Stomach (tissue), 9 donors: ENCODE data around the gene TXNDC11. TPM values are rescaled to one million over a fixed set of nuclear protein-coding genes. Genes with fewer than 3 reads are reported as not detected.
A peak's percentile ranks its signal among the peaks of the same experiment; 100 is the strongest.

ENCODE experiments used
- DNase-seq, 2 donors: peaks; one replicate each; pipeline versions ENCODE4 v3.0.0 to v3.0.0-alpha.2; 2013 to 2019
- H3K27ac ChIP-seq, 5 donors: fragments of 200-600 bp in 4 of 5; sonication (generic) in 4 of 5; one replicate each; pipeline ENCODE4 v1.5.1; 2013 to 2019; ENCODE audit warnings: mild to moderate bottlenecking in 1 of 5, moderate library complexity in 1 of 5
- H3K27me3 ChIP-seq, 3 donors: fragments of 200-600 bp; sonication (generic); one replicate each; pipeline ENCODE4 v1.5.1; 2017 to 2019; ENCODE audit warnings: mixed run types in 1 of 3
- H3K36me3 ChIP-seq, 4 donors: fragments of 200-600 bp; sonication (generic); 1 replicate in 3 of 4; 2 replicates in 1 of 4; pipeline ENCODE4 v1.5.1; 2016 to 2019
- H3K4me1 ChIP-seq, 4 donors: fragments of 200-600 bp; sonication (generic); one replicate each; pipeline ENCODE4 v1.5.1; 2016 to 2019
- H3K4me3 ChIP-seq, 4 donors: fragments of 200-600 bp; sonication (generic) in 3 of 4; one replicate each; pipeline ENCODE4 v1.5.1; 2016 to 2019; ENCODE audit warnings: mild to moderate bottlenecking in 1 of 4
- H3K9me3 ChIP-seq, 4 donors: fragments of 200-600 bp; sonication (generic); one replicate each; pipeline ENCODE4 v1.5.1; 2016 to 2019
- EP300 ChIP-seq: sonication (generic); formaldehyde crosslinking; IDR thresholded peaks from one replicate; pipeline ENCODE4 v1.6.1; 2017; ENCODE audit warnings: antibody characterized with exemption
- POLR2A ChIP-seq, 4 donors: fragments of 450-650 bp; IDR thresholded peaks; one replicate each; pipeline ENCODE4 v1.6.1; 2016; ENCODE audit warnings: antibody characterized with exemption in 4 of 4, control low read depth in 2 of 4, mild to moderate bottlenecking in 1 of 4, moderate library complexity in 1 of 4
- POLR2AphosphoS5 ChIP-seq, 3 donors: sonication (generic); formaldehyde crosslinking; IDR thresholded peaks; one replicate each; pipeline ENCODE4 v1.6.1; 2016; ENCODE audit warnings: antibody characterized with exemption in 3 of 3
- WGBS, 5 donors: extraction: QIAGEN DNeasy Blood & Tissue Kit in 3 of 5; methylation state at CpG; one replicate each; pipeline versions ENCODE4 v1.1.5 to v1.1.7; 2013 to 2018; 5-methylcytosine and 5-hydroxymethylcytosine counted together
- intact Hi-C: fragments of 100-400 bp; cut with DNase I; formaldehyde crosslinking; loops from one replicate; pipeline ENCODE4 v1.15.1; 2023; ENCODE audit warnings: low total_unique reads
- polyA plus RNA-seq, 3 donors: library from polyadenylated mRNA; stranded (reverse); fragments of 200-250 nt; gene quantifications; one replicate each; pipeline ENCODE4 v1.2.3, GENCODE V29; 2013
- total RNA-seq, 5 donors: library from RNA; depleted of rRNA; stranded (reverse); fragments of >200 nt; gene quantifications; one replicate each; pipeline versions ENCODE4 v1.1.0 to v1.2.3, GENCODE V29; 2014 to 2016
- TF ChIP-seq, protein P1 (sequence below), 7 experiments: fragments of 450-650 bp in 4 of 7; fragments of 200-600 bp in 3 of 7; sonication (generic) in 3 of 7; IDR thresholded peaks; one replicate each; pipeline ENCODE4 v1.5.1; 2016 to 2019; ENCODE audit warnings: antibody characterized with exemption in 7 of 7, control low read depth in 2 of 7, mild to moderate bottlenecking in 1 of 7
- donor health status: healthy with polysubstance abuse.
- donor health status: Bipolar disorder and iron deficiency.
- donor health status: healthy.

Gene TXNDC11
- total and polyA plus RNA-seq, 8 donors = 24.1 to 72.9 (median 42.1) TPM

GRCh38 chr16:11727796-11728543 is 14.7 kb downstream of the TXNDC11 start:
- Histone ChIP-seq H3K4me3 (no peak overlapping the region), H3K27ac (peak overlapping the region in 3 of 5 donors; percentile 34 to 76 (median 74)), H3K4me1 (peaks cover 45 to 97% (median 83%) of the 10 kb centered on the region in 4 donors), H3K36me3 (peaks cover 44 to 90% (median 81%) of the 10 kb centered on the region in 4 donors), H3K9me3 (no peaks in the 10 kb centered on the region), H3K27me3 (no peaks in the 10 kb centered on the region)
- intact Hi-C loops = no loop called here
- 69 to 83% (median 80%) methylated on average over 4 of the region's 4 CpGs for WGBS, 5 donors
- no peak for DNase-seq
- TF ChIP-seq, protein P1, sequence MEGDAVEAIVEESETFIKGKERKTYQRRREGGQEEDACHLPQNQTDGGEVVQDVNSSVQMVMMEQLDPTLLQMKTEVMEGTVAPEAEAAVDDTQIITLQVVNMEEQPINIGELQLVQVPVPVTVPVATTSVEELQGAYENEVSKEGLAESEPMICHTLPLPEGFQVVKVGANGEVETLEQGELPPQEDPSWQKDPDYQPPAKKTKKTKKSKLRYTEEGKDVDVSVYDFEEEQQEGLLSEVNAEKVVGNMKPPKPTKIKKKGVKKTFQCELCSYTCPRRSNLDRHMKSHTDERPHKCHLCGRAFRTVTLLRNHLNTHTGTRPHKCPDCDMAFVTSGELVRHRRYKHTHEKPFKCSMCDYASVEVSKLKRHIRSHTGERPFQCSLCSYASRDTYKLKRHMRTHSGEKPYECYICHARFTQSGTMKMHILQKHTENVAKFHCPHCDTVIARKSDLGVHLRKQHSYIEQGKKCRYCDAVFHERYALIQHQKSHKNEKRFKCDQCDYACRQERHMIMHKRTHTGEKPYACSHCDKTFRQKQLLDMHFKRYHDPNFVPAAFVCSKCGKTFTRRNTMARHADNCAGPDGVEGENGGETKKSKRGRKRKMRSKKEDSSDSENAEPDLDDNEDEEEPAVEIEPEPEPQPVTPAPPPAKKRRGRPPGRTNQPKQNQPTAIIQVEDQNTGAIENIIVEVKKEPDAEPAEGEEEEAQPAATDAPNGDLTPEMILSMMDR (IDR thresholded peaks at IDR 0.05) = no peak
- TF ChIP-seq POLR2A (IDR thresholded peaks at IDR 0.05) = no peak
- no peak for TF ChIP-seq POLR2AphosphoS5 (IDR thresholded peaks at IDR 0.05)
- no peak for TF ChIP-seq EP300

DNA sequence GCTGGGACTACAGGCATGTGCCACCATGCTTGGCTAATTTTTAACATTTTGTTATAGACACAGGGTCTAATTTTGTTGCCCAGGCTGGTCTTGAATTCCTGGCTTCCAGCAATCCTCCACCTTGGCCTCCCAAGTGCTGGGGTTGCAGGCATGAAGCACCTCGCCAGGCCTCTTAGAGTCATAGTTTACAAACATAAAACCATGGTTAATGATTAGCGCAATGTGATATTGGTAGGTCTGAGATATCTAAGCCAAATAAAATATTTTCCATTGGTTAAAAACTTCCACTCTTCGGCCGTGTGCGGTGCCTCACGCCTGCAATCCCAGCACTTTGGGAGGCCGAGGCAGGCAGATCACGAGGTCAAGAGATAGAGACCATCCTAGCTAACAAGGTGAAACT is 16.6 kb downstream of the TXNDC11 start:
- Histone ChIP-seq H3K27me3 (no peaks in the 10 kb centered on the region), H3K27ac (peak overlapping the region; percentile 60 to 76 (median 73)), H3K4me3 (no peak overlapping the region), H3K9me3 (no peaks in the 10 kb centered on the region), H3K4me1 (peaks cover 33 to 95% (median 75%) of the 10 kb centered on the region in 4 donors), H3K36me3 (peaks cover 31 to 88% (median 76%) of the 10 kb centered on the region in 4 donors)
- WGBS, 5 donors = 29 to 66% (median 40%) methylated on average over 8 of the region's 8 CpGs
- DNase-seq = peak; percentile 46 to 68
- intact Hi-C loops = no loop called here
- TF ChIP-seq POLR2AphosphoS5 (IDR thresholded peaks at IDR 0.05) = peak in 1 of 3 donors; percentile 8
- TF ChIP-seq EP300 = no peak

DNA sequence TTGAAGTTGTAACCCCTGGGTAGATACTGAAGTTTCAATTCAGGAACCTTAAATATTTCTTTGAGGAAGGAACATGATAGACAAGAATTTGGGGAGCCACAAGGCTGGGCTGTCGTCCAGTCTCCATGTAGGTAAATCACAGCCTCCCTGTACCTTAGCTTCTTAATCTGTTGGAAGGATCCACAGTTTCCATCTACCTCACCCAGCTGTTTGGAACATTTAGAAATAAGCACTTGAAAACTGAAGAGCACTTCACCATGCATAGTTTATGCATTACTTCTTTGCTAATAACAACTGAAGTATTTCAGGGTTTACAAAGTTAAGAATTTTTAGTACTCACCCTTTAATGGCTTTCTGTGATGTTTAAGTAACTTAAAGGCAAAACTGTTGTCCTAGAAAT is 17.2 kb downstream of the TXNDC11 start:
- Histone ChIP-seq H3K36me3 (peaks cover 37 to 88% (median 77%) of the 10 kb centered on the region in 4 donors), H3K9me3 (no peaks in the 10 kb centered on the region), H3K27ac (peak overlapping the region; percentile 60 to 76 (median 73)), H3K4me1 (peaks cover 32 to 89% (median 70%) of the 10 kb centered on the region in 4 donors), H3K4me3 (no peak overlapping the region), H3K27me3 (no peaks in the 10 kb centered on the region)
- TF ChIP-seq POLR2A (IDR thresholded peaks at IDR 0.05) = no peak
- TF ChIP-seq, protein P1 (IDR thresholded peaks at IDR 0.05) = no peak
- 25 to 53% (median 35%) methylated on average over 1 of the region's 1 CpG for WGBS, 5 donors
- DNase-seq = no peak
- intact Hi-C loops = no loop called here

DNA sequence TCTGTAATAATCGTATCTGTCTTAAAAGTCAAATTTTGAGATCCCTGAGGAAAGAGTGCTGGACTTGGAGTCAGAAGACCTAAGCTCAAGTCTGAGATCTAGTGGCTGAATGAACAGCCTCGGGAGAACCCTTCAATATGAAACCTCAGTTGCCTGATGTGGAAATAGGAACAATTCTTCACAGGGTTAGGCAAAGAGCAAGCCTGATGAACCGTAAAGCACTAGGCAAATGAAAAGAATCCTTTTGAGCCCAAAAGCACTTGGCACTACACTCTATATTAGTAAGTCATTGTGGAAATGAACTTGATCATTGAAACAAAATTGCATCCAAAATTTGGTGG is 20.2 kb downstream of the TXNDC11 start:
- Histone ChIP-seq H3K36me3 (peaks cover 34 to 86% (median 72%) of the 10 kb centered on the region in 4 donors), H3K4me3 (no peak overlapping the region), H3K4me1 (peaks cover 39 to 84% (median 64%) of the 10 kb centered on the region in 4 donors), H3K9me3 (no peaks in the 10 kb centered on the region), H3K27ac (peak overlapping the region; percentile 59 to 74 (median 63)), H3K27me3 (no peaks in the 10 kb centered on the region)
- intact Hi-C loops = no loop called here
- TF ChIP-seq POLR2A (IDR thresholded peaks at IDR 0.05) (no peak), POLR2AphosphoS5 (IDR thresholded peaks at IDR 0.05) (no peak), EP300 (no peak)
- TF ChIP-seq, protein P1 (IDR thresholded peaks at IDR 0.05) = no peak
- 45 to 58% (median 51%) methylated on average over 3 of the region's 3 CpGs for WGBS, 5 donors
- no peak for DNase-seq
